DOHH2 (cell line): Measurements from ENCODE around the gene ZFP62.

ENCODE experiments used
- H3F3A ChIP-seq: fragments of 200-600 bp; sonication (generic), shearing (Covaris generic); 2 replicates; pipeline ENCODE4 v1.6.0; 2016; ENCODE audit warnings: antibody characterized with exemption, mild to moderate bottlenecking; ENCODE audit not compliant: control insufficient read depth, insufficient read depth
- H3K27ac ChIP-seq: fragments of 200-600 bp; sonication (generic); 2 replicates; pipeline ENCODE4 v1.5.1; 2014; ENCODE audit warnings: low read depth, mild to moderate bottlenecking, low read length, moderate library complexity
- H3K27me3 ChIP-seq: fragments of 200-600 bp; sonication (generic); 2 replicates; pipeline ENCODE4 v1.6.1; 2014; ENCODE audit warnings: mild to moderate bottlenecking, low read length, mixed read lengths; ENCODE audit not compliant: control insufficient read depth
- H3K36me3 ChIP-seq: fragments of 200-600 bp; sonication (generic); 2 replicates; pipeline ENCODE4 v1.6.1; 2014; ENCODE audit warnings: mild to moderate bottlenecking, low read length, moderate library complexity, mixed read lengths; ENCODE audit not compliant: control insufficient read depth
- H3K4me1 ChIP-seq: fragments of 200-600 bp; sonication (generic); 2 replicates; pipeline ENCODE4 v1.6.1; 2014; ENCODE audit warnings: mild to moderate bottlenecking, low read length, mixed read lengths; ENCODE audit not compliant: control insufficient read depth
- H3K4me2 ChIP-seq: fragments of 200-600 bp; sonication (generic); 2 replicates; pipeline ENCODE4 v1.6.0; 2014; ENCODE audit warnings: mild to moderate bottlenecking, low read length, moderate library complexity
- H3K4me3 ChIP-seq: fragments of 200-600 bp; sonication (generic); 2 replicates; pipeline ENCODE4 v1.5.1; 2014; ENCODE audit warnings: mild to moderate bottlenecking, low read length, mixed read lengths
- H3K79me2 ChIP-seq: fragments of 200-600 bp; sonication (generic); 2 replicates; pipeline ENCODE4 v1.6.1; 2014; ENCODE audit warnings: mild to moderate bottlenecking, low read length, mixed read lengths; ENCODE audit not compliant: control insufficient read depth
- H3K9me2 ChIP-seq: fragments of 200-600 bp; sonication (generic); replicated peaks from 2 replicates; pipeline ENCODE4 v1.6.1; 2014; ENCODE audit warnings: mild to moderate bottlenecking, low read length, mixed read lengths; ENCODE audit not compliant: control insufficient read depth
- H3K9me3 ChIP-seq: fragments of 200-600 bp; sonication (generic); 2 replicates; pipeline ENCODE4 v1.6.1; 2014; ENCODE audit warnings: antibody characterized with exemption, low read length, mixed read lengths; ENCODE audit not compliant: control insufficient read depth, insufficient read depth
- H4K20me1 ChIP-seq: fragments of 200-600 bp; sonication (generic); 2 replicates; pipeline ENCODE4 v1.6.0; 2014; ENCODE audit warnings: low read depth, mild to moderate bottlenecking, antibody characterized with exemption, low read length, moderate library complexity; ENCODE audit not compliant: control insufficient read depth, insufficient read depth
- EZH2phosphoT487 ChIP-seq: fragments of 200-600 bp; sonication (generic); IDR thresholded peaks from 2 replicates; pipeline ENCODE4 v1.6.1; 2017; ENCODE audit warnings: borderline replicate concordance, mild to moderate bottlenecking, antibody characterized with exemption, low read length, moderate library complexity, mixed read lengths
- TF ChIP-seq, protein P1 (sequence below): fragments of 200-600 bp; sonication (generic); IDR thresholded peaks from one replicate; pipeline ENCODE4 v1.5.1; 2014; ENCODE audit warnings: antibody characterized with exemption, mild to moderate bottlenecking, low read depth, low read length; ENCODE audit not compliant: poor library complexity, severe bottlenecking

ZFP62 gene

DNA sequence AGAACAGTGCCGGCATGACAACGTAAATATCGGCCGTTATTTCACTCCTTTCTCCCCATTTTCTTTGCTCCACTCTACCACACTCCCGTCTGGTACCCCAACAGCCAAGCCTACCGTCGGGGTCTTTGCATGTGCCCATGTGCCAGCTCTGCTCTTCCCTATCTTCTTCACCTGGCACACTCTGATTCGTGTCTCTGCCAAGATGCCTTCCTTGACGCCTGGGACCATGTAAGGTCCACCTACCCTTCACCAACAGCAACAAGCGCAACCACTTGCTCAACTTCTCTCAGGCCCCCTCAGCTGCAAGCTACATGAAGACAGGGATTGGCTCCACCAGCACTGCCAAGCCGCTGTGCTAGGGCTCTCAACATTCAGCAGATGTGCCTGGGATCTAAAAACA lies 62.9 kb downstream of the ZFP62 start:
- H3K4me2 ChIP-seq = no peak overlapping the region
- H3K4me3 ChIP-seq = no peak overlapping the region
- H3K27ac ChIP-seq = no peak overlapping the region
- H3F3A ChIP-seq = 0 out of 2 replicates have a peak, but pooled peaks cover under 1% of the 10 kb centered on the region
- peaks cover 98% of the 10 kb centered on the region for H3K79me2 ChIP-seq
- peaks cover 54% of the 10 kb centered on the region for H3K4me1 ChIP-seq
- H3K27me3 ChIP-seq = no peaks in the 10 kb centered on the region
- H4K20me1 ChIP-seq = peaks cover 38% of the 10 kb centered on the region
- TF ChIP-seq, protein P1, sequence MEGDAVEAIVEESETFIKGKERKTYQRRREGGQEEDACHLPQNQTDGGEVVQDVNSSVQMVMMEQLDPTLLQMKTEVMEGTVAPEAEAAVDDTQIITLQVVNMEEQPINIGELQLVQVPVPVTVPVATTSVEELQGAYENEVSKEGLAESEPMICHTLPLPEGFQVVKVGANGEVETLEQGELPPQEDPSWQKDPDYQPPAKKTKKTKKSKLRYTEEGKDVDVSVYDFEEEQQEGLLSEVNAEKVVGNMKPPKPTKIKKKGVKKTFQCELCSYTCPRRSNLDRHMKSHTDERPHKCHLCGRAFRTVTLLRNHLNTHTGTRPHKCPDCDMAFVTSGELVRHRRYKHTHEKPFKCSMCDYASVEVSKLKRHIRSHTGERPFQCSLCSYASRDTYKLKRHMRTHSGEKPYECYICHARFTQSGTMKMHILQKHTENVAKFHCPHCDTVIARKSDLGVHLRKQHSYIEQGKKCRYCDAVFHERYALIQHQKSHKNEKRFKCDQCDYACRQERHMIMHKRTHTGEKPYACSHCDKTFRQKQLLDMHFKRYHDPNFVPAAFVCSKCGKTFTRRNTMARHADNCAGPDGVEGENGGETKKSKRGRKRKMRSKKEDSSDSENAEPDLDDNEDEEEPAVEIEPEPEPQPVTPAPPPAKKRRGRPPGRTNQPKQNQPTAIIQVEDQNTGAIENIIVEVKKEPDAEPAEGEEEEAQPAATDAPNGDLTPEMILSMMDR = no peak
- TF ChIP-seq EZH2phosphoT487 = no peak
- no peaks in the 10 kb centered on the region for H3K9me3 ChIP-seq
- H3K36me3 ChIP-seq = peaks cover 56% of the 10 kb centered on the region
- H3K9me2 ChIP-seq = no peaks in the 10 kb centered on the region
